ENCODE data around the gene NUP210.
"Not testable (repeated sequence)": the region's sequence is repeated elsewhere in the genome, so short reads cannot be mapped to it uniquely, and the experiment has no call there.

NUP210 gene

GRCh38 chr3:13451301-13451673 is 31.2 kb upstream of the NUP210 start:
- no peak for TF ChIP-seq CTCF (IDR thresholded peaks at IDR 0.05; ENCODE audit: insufficient read depth, low read depth, low read length, missing control alignments)
- no peak for DNase-seq (ENCODE audit: low read depth)
- H3K4me3 ChIP-seq (ENCODE audit: low read depth, low read length) = peak overlapping the region; percentile 55

- DNase-seq (ENCODE audit: low read depth); H3K4me3 ChIP-seq (ENCODE audit: low read depth, low read length): not testable (repeated sequence)
Measured at GRCh38 chr3:13442882-13443281, 22.8 kb upstream of the NUP210 start.

GRCh38 chr3:13440204-13440817 is 20.2 kb upstream of the NUP210 start:
- no peak for TF ChIP-seq CTCF (IDR thresholded peaks at IDR 0.05; ENCODE audit: insufficient read depth, low read depth, low read length, missing control alignments)
- no peak for DNase-seq (ENCODE audit: low read depth)
- H3K4me3 ChIP-seq (ENCODE audit: low read depth, low read length) = no peak overlapping the region

- not testable (repeated sequence) for H3K4me3 ChIP-seq (ENCODE audit: low read depth, low read length); DNase-seq (ENCODE audit: low read depth)
Measured at GRCh38 chr3:13436213-13436612, 16.1 kb upstream of the NUP210 start.

GRCh38 chr3:13433912-13434311 is 13.8 kb upstream of the NUP210 start:
- no peak overlapping the region for H3K4me3 ChIP-seq (ENCODE audit: low read depth, low read length)
- no peak for DNase-seq (ENCODE audit: low read depth)
- TF ChIP-seq CTCF (IDR thresholded peaks at IDR 0.05; ENCODE audit: insufficient read depth, low read depth, low read length, missing control alignments) = no peak

GRCh38 chr3:13432093-13432492 is 12.0 kb upstream of the NUP210 start:
- no peak for TF ChIP-seq CTCF (IDR thresholded peaks at IDR 0.05; ENCODE audit: insufficient read depth, low read depth, low read length, missing control alignments)

GRCh38 chr3:13430411-13430875 is 10.3 kb upstream of the NUP210 start:
- DNase-seq (ENCODE audit: low read depth) = not testable (repeated sequence)

More at GRCh38 chr3:13432093-13432492, 12.0 kb upstream of the NUP210 start:
- H3K4me3 ChIP-seq (ENCODE audit: low read depth, low read length) = no peak overlapping the region
- DNase-seq (ENCODE audit: low read depth) = no peak

GRCh38 chr3:13429631-13430291 is 9.6 kb upstream of the NUP210 start:
- no peak for DNase-seq (ENCODE audit: low read depth)
- H3K4me3 ChIP-seq (ENCODE audit: low read depth, low read length) = no peak overlapping the region
- no peak for TF ChIP-seq CTCF (IDR thresholded peaks at IDR 0.05; ENCODE audit: insufficient read depth, low read depth, low read length, missing control alignments)

More at GRCh38 chr3:13430411-13430875, 10.3 kb upstream of the NUP210 start:
- H3K4me3 ChIP-seq (ENCODE audit: low read depth, low read length) = not testable (repeated sequence)

- not testable (repeated sequence) for DNase-seq (ENCODE audit: low read depth); H3K4me3 ChIP-seq (ENCODE audit: low read depth, low read length)
Measured at GRCh38 chr3:13428678-13429077, 8.6 kb upstream of the NUP210 start.

Measured in GM12865 (cell line).